ENCODE data around the gene WDR73.
A peak's percentile ranks its signal among the peaks of the same experiment; 100 is the strongest.

The WDR73 gene

GRCh38 chr15:84638103-84638502 lies 16.0 kb downstream of the WDR73 start:
- Histone ChIP-seq H3K79me1 (ENCODE audit: low read length) (no peaks in the 10 kb centered on the region), H2BK12ac (ENCODE audit: low read length) (no peak overlapping the region), H3K23ac (ENCODE audit: low read length) (no peak overlapping the region), H3K9me3 (ENCODE audit: insufficient read depth, low read depth, low read length) (peaks cover 2% of the 10 kb centered on the region), H4K91ac (ENCODE audit: low read depth, low read length) (no peak overlapping the region), H2BK5ac (ENCODE audit: low read depth, low read length, poor library complexity) (no peak overlapping the region), H3K79me2 (ENCODE audit: control insufficient read depth, insufficient read depth, low read length, poor library complexity) (peaks cover 3% of the 10 kb centered on the region), H2AFZ (ENCODE audit: insufficient read depth, low read length, poor library complexity) (no peak overlapping the region), H4K12ac (ENCODE audit: low read depth, low read length) (no peak overlapping the region), H3K4me1 (ENCODE audit: control insufficient read depth in 1 of 2, insufficient read depth in 2 of 2, low read length in 2 of 2) (peaks cover 2 to 7% of the 10 kb centered on the region in 2 experiments), H2AK5ac (ENCODE audit: low read length) (no peak overlapping the region), H3K4me2 (ENCODE audit: low read length) (no peak overlapping the region), H3K36me3 (ENCODE audit: control insufficient read depth in 1 of 2, insufficient read depth in 2 of 2, low read length in 2 of 2) (peaks cover 25 to 30% of the 10 kb centered on the region in 2 experiments), H3K4ac (ENCODE audit: low read depth, low read length) (no peak overlapping the region), H3K4me3 (ENCODE audit: low read depth, low read length) (no peak overlapping the region), H3K14ac (ENCODE audit: low read length) (no peak overlapping the region), H3K9ac (ENCODE audit: low read length) (no peak overlapping the region), H3K27ac (ENCODE audit: low read depth, low read length) (no peak overlapping the region), H3K18ac (ENCODE audit: low read length) (no peak overlapping the region), H2BK120ac (ENCODE audit: insufficient read depth, low read length, poor library complexity) (no peak overlapping the region), H3K27me3 (ENCODE audit: insufficient read depth, low read length) (no peaks in the 10 kb centered on the region), H4K8ac (ENCODE audit: low read depth, low read length) (no peak overlapping the region)
- no peak for DNase-seq
- no CpG with 5 or more reads among the region's 3 CpGs for WGBS (ENCODE audit: extremely low coverage, insufficient coverage, insufficient read length)

- Histone ChIP-seq H4K91ac (ENCODE audit: low read depth, low read length) (no peak overlapping the region), H2AK5ac (ENCODE audit: low read length) (no peak overlapping the region), H2BK5ac (ENCODE audit: low read depth, low read length, poor library complexity) (no peak overlapping the region), H3K4ac (ENCODE audit: low read depth, low read length) (no peak overlapping the region), H4K8ac (ENCODE audit: low read depth, low read length) (no peak overlapping the region), H3K4me1 (ENCODE audit: control insufficient read depth in 1 of 2, insufficient read depth in 2 of 2, low read length in 2 of 2) (peaks cover 9 to 16% of the 10 kb centered on the region in 2 experiments), H3K18ac (ENCODE audit: low read length) (no peak overlapping the region), H2BK12ac (ENCODE audit: low read length) (no peak overlapping the region), H3K79me2 (ENCODE audit: control insufficient read depth, insufficient read depth, low read length, poor library complexity) (peaks cover 3% of the 10 kb centered on the region), H3K79me1 (ENCODE audit: low read length) (peaks cover 3% of the 10 kb centered on the region), H4K12ac (ENCODE audit: low read depth, low read length) (no peak overlapping the region), H2AFZ (ENCODE audit: insufficient read depth, low read length, poor library complexity) (no peak overlapping the region), H3K23ac (ENCODE audit: low read length) (no peak overlapping the region), H3K9me3 (ENCODE audit: insufficient read depth, low read depth, low read length) (peaks cover 2% of the 10 kb centered on the region), H3K27me3 (ENCODE audit: insufficient read depth, low read length) (no peaks in the 10 kb centered on the region), H3K4me2 (ENCODE audit: low read length) (peak overlapping the region; percentile 98), H3K4me3 (ENCODE audit: low read depth, low read length) (peak overlapping the region; percentile 67), H2BK120ac (ENCODE audit: insufficient read depth, low read length, poor library complexity) (no peak overlapping the region), H3K36me3 (ENCODE audit: control insufficient read depth in 1 of 2, insufficient read depth in 2 of 2, low read length in 2 of 2) (peaks cover 0 to 3% of the 10 kb centered on the region in 2 experiments), H3K14ac (ENCODE audit: low read length) (no peak overlapping the region), H3K9ac (ENCODE audit: low read length) (no peak overlapping the region), H3K27ac (ENCODE audit: low read depth, low read length) (no peak overlapping the region)
- no CpG with 5 or more reads among the region's 23 CpGs for WGBS (ENCODE audit: extremely low coverage, insufficient coverage, insufficient read length)
- peak; percentile 55 to 87 for DNase-seq
These were observed 19.8 kb downstream of the WDR73 start for GRCh38 chr15:84634228-84634837.

- Histone ChIP-seq H3K18ac (ENCODE audit: low read length) (peak overlapping the region; percentile 37), H3K79me2 (ENCODE audit: control insufficient read depth, insufficient read depth, low read length, poor library complexity) (peaks cover 3% of the 10 kb centered on the region), H3K4me3 (ENCODE audit: low read depth, low read length) (peak overlapping the region; percentile 67), H3K9me3 (ENCODE audit: insufficient read depth, low read depth, low read length) (peaks cover 2% of the 10 kb centered on the region), H3K4me2 (ENCODE audit: low read length) (peak overlapping the region; percentile 98), H3K27ac (ENCODE audit: low read depth, low read length) (no peak overlapping the region), H3K23ac (ENCODE audit: low read length) (no peak overlapping the region), H3K79me1 (ENCODE audit: low read length) (peaks cover 3% of the 10 kb centered on the region), H2BK120ac (ENCODE audit: insufficient read depth, low read length, poor library complexity) (no peak overlapping the region), H4K12ac (ENCODE audit: low read depth, low read length) (no peak overlapping the region), H3K27me3 (ENCODE audit: insufficient read depth, low read length) (no peaks in the 10 kb centered on the region), H3K14ac (ENCODE audit: low read length) (peak overlapping the region; percentile 39), H2BK12ac (ENCODE audit: low read length) (no peak overlapping the region), H3K36me3 (ENCODE audit: control insufficient read depth in 1 of 2, insufficient read depth in 2 of 2, low read length in 2 of 2) (peaks cover 0 to 2% of the 10 kb centered on the region in 2 experiments), H3K4ac (ENCODE audit: low read depth, low read length) (no peak overlapping the region), H4K8ac (ENCODE audit: low read depth, low read length) (peak overlapping the region; percentile 50), H2BK5ac (ENCODE audit: low read depth, low read length, poor library complexity) (no peak overlapping the region), H4K91ac (ENCODE audit: low read depth, low read length) (no peak overlapping the region), H2AFZ (ENCODE audit: insufficient read depth, low read length, poor library complexity) (peak overlapping the region; percentile 43), H2AK5ac (ENCODE audit: low read length) (no peak overlapping the region), H3K9ac (ENCODE audit: low read length) (peak overlapping the region; percentile 76), H3K4me1 (ENCODE audit: control insufficient read depth in 1 of 2, insufficient read depth in 2 of 2, low read length in 2 of 2) (peaks cover 9 to 16% of the 10 kb centered on the region in 2 experiments)
- peak; percentile 87 to 89 for DNase-seq
- no CpG with 5 or more reads among the region's 105 CpGs for WGBS (ENCODE audit: extremely low coverage, insufficient coverage, insufficient read length)
These were observed 20.5 kb downstream of the WDR73 start for GRCh38 chr15:84633311-84634227.

GRCh38 chr15:84631706-84632272 lies 22.3 kb downstream of the WDR73 start:
- no peaks in the 10 kb centered on the region for H3K27me3 ChIP-seq (ENCODE audit: insufficient read depth, low read length)
- H3K36me3 ChIP-seq (ENCODE audit: control insufficient read depth in 1 of 2, insufficient read depth in 2 of 2, low read length in 2 of 2), result no peaks in the 10 kb centered on the region
- H2BK12ac ChIP-seq (ENCODE audit: low read length), result no peak overlapping the region
- peak overlapping the region; percentile 92 for H2AFZ ChIP-seq (ENCODE audit: insufficient read depth, low read length, poor library complexity)
- no peak overlapping the region for H3K27ac ChIP-seq (ENCODE audit: low read depth, low read length)
- H4K8ac ChIP-seq (ENCODE audit: low read depth, low read length), result peak overlapping the region; percentile 97
- H3K18ac ChIP-seq (ENCODE audit: low read length), result no peak overlapping the region
- H2BK5ac ChIP-seq (ENCODE audit: low read depth, low read length, poor library complexity), result no peak overlapping the region
- H3K79me1 ChIP-seq (ENCODE audit: low read length), result peaks cover 3% of the 10 kb centered on the region
- H3K4me3 ChIP-seq (ENCODE audit: low read depth, low read length), result peak overlapping the region; percentile 69
- no peak for DNase-seq
- H4K12ac ChIP-seq (ENCODE audit: low read depth, low read length), result peak overlapping the region; percentile 89
- no peak overlapping the region for H2AK5ac ChIP-seq (ENCODE audit: low read length)
- peak overlapping the region; percentile 75 for H3K14ac ChIP-seq (ENCODE audit: low read length)
- H3K79me2 ChIP-seq (ENCODE audit: control insufficient read depth, insufficient read depth, low read length, poor library complexity), result peaks cover 3% of the 10 kb centered on the region
- WGBS (ENCODE audit: extremely low coverage, insufficient coverage, insufficient read length), result no CpG with 5 or more reads among the region's 7 CpGs
- H3K23ac ChIP-seq (ENCODE audit: low read length), result no peak overlapping the region
- peaks cover 2% of the 10 kb centered on the region for H3K9me3 ChIP-seq (ENCODE audit: insufficient read depth, low read depth, low read length)
- peak overlapping the region; percentile 68 for H3K4me2 ChIP-seq (ENCODE audit: low read length)
- H3K4ac ChIP-seq (ENCODE audit: low read depth, low read length), result no peak overlapping the region
- H4K91ac ChIP-seq (ENCODE audit: low read depth, low read length), result peak overlapping the region; percentile 42
- H3K9ac ChIP-seq (ENCODE audit: low read length), result peak overlapping the region; percentile 25
- no peak overlapping the region for H2BK120ac ChIP-seq (ENCODE audit: insufficient read depth, low read length, poor library complexity)
- peaks cover 9 to 16% of the 10 kb centered on the region in 2 experiments for H3K4me1 ChIP-seq (ENCODE audit: control insufficient read depth in 1 of 2, insufficient read depth in 2 of 2, low read length in 2 of 2)
